HPDE6-E6E7 (cell line): Measurements from ENCODE around the gene NPNT.

Experiments
- DNase-seq: peaks from one replicate; pipeline ENCODE4 v3.0.0; 2011; ENCODE audit warnings: missing footprints; ENCODE audit errors: extremely low spot score

Gene NPNT

DNA sequence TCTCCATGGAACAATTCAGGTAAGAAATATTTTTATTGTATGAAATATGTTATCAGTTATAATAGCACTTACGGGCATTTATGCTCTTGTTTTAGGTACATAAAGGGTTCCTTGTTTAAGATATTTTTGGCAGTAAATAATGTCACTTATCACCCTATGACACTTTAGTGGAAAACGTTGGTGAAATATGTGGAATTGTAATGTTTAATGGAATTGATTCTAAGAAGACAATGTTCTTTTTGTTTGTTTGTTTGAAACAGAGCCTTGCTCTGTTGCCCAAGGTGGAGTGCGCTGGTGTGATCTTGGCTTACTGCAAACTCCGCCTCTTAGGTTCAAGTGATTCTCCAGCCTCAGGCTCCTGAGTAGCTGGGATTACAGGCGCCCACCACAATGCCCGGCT is 17.4 kb downstream of the NPNT start:
- DNase-seq, result no peak

DNA sequence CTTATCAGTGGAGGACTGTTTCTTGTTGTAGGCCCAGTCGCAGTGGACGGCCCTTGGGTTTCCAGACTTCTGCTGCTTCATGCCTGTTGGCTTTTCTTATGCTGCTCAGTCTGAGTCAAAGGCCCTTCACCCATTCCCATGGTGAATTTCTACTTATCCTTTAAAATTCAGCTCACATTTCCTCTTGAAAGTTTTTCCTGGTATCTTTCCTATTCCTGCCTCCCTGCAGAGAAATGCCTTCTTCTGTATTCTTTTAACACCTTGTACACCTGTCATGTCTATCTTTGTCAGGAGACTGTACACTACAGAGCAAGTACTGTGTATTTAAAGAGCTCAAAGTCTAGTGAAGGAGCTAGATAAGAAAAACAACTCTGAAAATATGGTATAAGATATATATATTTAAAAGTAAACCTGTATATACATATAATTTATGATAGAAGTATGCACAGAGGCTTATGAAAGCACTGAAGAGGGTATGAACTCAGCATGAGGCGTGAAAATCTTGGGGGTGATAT is 22.0 kb downstream of the NPNT start:
- DNase-seq, result no peak

DNA sequence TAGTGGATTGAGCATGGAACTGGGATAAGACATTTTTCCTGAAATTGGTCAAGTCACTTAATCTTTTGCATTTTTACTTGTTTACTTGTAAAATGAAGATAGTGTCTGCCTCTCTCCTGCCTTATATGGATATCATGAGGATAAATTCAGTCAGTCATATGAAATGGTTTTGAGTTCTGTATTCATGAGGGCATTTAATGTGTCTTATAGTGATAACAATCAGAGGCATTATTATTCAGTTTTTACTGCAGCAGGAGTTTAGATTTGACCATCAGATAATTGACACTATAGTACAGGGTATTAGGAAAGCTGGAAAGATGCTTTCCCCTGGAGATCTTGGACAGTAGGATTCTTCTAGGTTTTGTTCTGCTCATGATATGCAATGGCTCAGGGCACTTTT is 26.0 kb downstream of the NPNT start:
- no peak for DNase-seq

GRCh38 chr4:105923497-105924238 is 28.4 kb downstream of the NPNT start:
- DNase-seq, result no peak

DNA sequence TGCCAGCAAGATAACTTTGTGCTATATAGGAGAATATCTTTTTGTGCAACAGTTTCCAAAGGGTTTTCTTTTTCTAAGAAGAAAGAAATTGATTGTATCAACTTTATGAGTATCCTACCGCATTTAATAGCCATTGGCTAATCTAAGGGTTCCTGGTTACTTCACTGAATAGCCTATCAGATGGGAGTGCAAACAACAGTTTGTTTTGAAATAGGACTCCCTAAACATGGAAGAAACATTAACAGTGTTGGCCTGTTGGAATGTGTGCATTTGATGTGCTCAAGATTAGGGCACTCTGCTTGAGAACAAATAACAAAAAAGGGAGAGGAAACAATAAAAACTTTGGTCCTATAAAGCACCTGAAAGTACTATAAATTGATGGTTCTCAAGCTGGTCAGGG is 29.1 kb downstream of the NPNT start:
- no peak for DNase-seq

DNA sequence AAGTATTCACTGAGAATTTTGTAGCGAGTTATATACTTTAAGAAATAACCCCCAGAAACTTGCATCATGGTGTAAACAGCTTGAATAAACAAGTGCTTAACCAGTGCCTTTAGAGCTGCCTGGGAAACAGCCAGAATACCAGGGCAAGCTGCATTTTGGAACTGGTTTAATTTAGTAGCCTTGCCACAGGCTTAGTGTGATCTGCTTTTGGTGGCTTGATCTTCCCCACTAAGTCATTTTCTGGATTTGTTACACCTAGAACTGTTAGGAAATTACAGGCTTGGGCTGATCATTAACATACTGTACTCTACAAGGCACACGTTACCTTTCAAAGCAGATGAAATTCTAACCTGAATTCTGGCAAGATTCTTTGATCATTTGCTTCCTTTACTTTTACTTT is 35.4 kb downstream of the NPNT start:
- no peak for DNase-seq

DNA sequence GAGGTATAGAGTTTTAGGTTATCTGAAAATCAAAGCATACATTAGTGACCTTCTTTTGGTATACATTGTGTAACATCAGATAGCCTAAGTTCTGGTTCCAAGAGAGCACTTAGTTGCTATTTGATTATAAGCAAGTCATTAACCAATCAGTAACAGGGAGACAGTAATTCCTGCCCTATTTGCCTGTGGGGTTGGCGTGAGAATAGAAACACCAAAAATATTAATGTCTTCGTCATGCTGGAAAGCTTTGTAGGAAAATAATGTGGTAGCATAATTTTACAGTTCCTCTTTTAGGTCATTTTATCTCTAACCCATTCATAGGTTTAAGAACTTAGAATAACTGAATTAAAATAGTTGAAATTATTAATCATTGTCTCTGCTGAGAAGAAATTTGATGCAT is 37.8 kb downstream of the NPNT start:
- DNase-seq, result no peak

DNA sequence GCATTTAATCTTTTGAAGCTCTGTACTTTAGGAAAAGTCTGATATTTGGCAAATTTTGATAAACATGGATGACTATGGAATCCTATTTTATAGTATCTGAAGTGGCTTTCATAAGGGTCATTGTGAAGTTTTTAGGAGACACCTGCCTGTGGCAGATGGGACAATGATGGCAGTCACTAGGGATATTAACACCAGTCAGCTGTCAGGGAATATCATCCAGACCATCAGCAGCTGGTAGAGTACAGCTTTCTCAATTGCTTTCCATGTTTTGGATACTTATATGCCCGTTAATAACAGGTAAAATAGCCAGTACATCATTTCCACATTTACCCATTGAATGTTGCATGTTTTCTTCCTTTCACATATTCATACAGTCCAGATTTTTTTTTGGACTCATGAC is 39.1 kb downstream of the NPNT start:
- no peak for DNase-seq

- DNase-seq, result no peak
Observed at GRCh38 chr4:105936901-105937300, 41.6 kb downstream of the NPNT start.

DNA sequence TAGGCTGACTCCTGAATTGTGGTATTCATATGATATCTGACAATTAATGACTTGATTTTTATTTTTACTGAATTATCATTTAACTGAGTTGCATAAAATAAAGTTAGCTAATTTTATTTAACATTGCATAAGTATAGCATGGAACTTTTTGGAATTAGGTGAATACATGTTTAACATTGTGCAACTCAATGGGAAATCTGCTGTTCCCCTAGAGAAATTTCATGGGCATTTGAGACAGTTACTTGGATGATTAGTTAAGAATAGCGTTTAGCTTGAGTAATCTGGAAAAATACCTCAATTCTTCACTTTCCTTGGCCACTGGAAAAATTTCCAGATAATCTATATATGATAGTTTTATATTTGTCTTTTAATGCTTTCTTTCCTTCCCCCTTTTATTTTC is 42.5 kb downstream of the NPNT start:
- DNase-seq, result no peak

DNA sequence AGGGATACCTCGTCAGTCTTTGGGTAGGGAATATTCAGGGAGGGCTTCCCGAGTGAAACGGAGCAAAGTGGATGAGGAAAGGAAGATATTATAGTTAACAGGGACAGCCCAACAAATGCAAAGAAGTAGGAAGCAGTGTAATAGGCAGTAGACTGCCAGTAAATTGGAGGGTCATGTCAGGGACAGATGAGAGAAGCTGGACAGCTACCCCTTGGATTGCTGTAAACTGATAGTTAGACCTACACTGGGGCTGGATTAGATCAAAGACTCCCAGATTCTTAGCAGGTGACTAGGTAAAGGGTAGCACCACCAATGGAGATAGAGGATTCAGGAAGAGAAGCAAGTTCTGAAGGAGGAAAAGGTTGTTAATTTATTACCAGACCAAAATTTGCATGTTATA is 48.0 kb downstream of the NPNT start:
- DNase-seq, result no peak

DNA sequence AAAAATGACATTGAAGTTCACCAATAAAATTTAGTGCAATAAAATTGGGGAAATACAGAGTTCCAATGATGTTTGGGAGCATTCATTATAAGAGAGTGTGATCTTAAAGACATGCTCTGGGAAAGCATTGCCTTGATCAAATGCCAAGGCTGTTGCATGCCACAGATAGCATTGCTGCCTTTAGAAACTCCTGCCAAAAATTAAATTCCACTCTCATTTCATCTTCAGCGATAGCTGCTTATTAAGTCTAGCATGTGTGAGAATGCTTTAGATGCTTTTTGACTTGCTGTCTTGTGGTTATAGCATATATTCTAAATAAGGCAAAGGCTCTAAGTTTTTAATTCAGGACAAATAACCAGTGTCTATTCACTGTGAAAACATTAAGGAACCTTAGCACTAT is 49.3 kb downstream of the NPNT start:
- no peak for DNase-seq

GRCh38 chr4:105946771-105947170 is 51.5 kb downstream of the NPNT start:
- no peak for DNase-seq

DNA sequence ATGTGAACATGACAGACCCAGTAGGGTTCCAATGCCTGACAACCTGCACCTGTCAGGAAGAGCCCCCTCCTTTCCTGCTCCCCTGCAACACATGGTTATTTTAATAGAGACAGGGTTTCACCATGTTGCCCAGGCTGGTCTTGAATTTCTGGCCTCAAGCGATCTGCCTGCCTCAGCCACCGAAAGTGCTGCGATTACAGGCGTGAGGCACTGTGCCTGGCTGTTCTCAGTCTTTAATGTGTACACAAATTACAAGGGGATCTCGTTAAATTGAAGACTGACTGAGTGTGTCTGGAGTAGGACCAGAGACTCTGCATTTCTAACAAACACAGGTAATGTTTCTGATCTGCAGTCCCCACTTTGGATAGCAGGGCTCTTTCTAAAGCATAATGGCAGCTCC is 55.4 kb downstream of the NPNT start:
- DNase-seq, result no peak

DNA sequence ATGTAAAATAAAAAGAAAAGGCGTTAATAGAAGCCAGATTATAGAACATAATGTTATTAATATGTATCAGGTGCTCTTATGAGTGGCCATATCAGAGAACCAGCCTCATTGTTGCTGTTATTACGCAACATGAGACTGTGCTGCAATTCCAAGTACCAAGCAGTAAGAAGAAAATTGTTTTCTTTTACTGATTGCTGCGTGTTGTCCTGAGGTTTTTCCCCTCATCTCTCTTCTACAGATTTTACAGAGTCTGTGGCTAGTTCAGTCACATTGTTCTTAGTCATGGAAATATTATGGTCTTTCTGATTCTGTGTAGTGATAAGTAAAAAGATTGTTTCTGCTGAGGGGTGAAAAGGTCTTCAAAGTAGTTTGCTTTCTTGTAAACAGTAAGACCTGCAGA is 55.9 kb downstream of the NPNT start:
- no peak for DNase-seq

GRCh38 chr4:105952591-105952990 is 57.3 kb downstream of the NPNT start:
- DNase-seq, result no peak

DNA sequence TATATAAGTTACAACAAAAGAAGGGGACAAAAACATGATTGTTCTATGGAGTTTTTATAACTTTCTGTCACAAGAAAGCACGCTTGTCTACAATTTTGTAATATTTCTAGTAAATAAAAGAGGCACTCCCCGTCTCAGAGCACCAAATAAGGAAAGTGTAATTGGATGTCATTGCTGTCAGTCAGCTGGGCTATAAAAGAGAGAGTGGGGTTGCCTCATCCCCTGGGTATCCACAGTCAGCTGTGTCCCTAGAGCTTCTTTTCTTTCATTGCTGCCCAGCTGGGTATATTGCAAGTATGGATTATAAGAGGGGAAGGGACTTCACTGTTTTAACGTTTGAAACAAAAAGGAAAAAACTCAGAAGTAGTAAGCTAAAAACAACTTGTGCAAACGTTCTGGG is 61.3 kb downstream of the NPNT start:
- no peak for DNase-seq

GRCh38 chr4:105957680-105958079 is 62.4 kb downstream of the NPNT start:
- no peak for DNase-seq

GRCh38 chr4:105963461-105964400 is 68.5 kb downstream of the NPNT start:
- DNase-seq, result peak; percentile 86

DNA sequence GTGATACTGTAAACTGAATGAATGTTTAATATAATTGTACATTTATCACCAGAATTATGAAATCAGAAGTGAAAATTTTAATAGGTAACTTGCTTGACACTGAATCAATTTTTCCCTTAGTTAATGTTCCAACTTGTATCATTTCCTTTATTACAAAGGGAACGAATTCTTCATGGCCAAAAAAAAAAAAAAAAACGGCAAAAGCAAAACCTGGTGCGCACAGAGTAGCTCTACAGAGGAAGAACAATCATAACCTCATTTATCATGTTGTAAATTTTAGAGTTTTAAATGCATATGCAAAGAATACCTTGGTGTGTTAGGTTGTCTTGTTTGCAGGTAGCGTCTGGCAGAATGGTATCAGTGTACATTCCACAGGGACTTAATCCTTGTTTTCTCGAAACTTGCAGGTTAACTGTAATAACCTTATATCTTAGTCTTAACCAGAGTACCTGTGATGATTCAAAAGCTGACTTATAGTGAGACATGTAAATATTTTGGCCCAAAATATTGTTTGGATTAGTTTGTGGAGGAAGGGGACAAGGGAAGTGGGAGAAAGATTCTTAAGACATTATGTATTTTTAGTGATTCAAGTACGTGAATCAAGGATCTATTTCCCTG is 70.0 kb downstream of the NPNT start:
- DNase-seq, result peak; percentile 17

DNA sequence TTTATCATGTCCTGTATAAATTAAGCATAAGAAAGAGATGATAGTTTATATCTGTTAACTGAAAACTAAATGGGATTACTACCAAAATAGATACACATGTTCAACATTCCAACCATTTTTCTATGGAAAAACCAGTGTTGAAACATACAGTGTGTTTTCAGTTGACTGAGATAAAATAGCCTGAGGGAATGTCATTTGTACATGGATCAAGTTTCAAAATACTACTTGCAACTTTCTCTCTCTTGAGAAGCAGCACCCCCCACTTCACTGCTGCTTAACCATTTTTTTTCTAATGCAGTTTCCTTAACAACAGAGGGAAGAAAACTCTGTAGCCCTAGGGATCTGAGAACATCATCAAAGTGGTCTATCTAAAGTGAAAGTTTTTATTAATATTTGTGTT is 70.8 kb downstream of the NPNT start:
- DNase-seq, result peak; percentile 9

DNA sequence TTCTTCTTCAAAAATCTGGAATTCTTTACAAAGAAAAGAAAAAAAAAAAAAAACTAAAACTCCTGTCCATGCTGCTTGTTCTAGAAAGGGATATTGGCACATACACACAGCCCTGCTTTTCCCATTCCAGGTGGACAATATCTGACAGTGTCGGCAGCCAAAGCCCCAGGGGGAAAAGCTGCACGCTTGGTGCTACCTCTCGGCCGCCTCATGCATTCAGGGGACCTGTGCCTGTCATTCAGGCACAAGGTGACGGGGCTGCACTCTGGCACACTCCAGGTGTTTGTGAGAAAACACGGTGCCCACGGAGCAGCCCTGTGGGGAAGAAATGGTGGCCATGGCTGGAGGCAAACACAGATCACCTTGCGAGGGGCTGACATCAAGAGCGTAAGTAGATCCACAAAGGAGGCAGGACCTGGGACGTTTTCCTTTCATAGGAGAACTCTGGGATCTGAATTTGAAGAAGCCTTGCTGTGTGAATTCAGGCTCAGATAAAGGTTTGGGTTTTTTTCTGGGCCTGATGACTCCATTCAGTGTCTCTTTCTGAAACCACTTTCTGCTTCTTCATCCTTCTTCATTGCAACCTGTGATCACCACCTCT is 71.9 kb downstream of the NPNT start:
- DNase-seq, result no peak
